CD4-positive, alpha-beta T cell treated with Interferon alpha-2 for 1 hour (primary cell): ENCODE data around the gene LRRC14B.
A peak's percentile ranks its signal among the peaks of the same experiment; 100 is the strongest.

Source experiments
- DNase-seq, 2 donors: peaks; one replicate each; pipeline ENCODE4 v3.0.0-alpha.2; 2020 to 2022

Gene LRRC14B

DNA sequence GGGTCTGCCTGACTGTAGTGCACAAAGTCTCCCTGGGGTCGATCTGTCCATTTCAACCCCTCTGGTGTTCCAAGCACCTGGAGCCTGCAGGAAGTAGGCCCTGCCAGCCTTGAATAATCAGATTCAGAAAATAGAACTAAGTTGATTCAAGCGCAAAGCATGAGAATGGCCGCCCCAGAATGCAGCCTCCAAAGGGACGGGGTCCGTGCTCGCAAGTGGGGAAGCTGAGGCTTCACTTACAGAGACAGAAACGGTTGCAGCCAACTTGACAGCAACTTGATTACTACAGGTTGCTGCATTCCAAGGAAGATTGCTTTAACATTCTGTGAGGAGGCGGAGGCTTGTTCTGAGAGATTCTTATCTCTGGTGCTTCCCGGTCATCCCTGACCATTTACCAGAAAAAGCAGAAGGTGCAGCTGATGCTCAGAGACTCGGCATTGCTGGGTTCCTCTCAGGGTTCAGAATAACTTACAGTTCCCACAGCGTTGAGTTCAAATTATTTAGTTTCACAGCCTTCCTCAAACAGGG, 14.9 kb upstream of the LRRC14B start:
- DNase-seq = no peak

DNA sequence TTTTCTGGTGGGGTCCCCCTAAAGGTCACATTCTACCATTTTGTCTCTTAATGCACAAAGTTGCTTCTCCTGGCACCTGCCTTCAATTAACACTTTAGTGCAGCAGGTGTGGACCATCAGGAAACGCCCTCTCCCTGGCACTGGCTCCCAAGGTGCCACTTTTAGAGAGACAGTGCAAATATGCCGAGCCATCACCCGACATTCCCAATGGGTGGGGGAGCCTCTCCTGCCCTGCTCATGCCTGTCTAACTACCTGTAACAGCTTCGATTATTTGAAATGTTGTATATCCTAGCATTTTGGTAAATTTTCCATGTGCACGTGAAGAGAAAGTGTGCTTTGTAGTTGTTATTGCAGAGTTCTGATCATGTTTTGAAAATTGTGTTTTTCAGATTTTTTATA, 13.2 kb upstream of the LRRC14B start:
- no peak for DNase-seq

DNA sequence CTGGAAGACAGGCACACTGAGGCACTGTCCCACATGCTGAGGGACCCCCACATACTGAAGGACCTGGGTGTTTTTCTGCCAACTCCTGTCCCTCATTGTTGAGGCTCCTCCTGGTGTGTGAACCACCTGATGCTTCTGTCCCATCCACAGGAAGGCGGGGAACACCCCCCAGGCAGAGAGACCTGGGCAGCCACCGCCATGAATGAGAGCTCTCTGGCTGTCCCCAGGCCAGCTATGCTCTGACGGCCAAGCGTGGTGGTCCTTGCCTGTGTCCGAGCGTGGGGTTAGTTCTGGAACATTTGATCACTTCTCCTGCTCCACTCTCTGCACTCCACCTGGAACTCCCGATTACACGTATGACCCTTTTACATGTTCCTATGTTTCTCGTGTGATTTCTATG, 11.9 kb upstream of the LRRC14B start:
- no peak for DNase-seq

DNA sequence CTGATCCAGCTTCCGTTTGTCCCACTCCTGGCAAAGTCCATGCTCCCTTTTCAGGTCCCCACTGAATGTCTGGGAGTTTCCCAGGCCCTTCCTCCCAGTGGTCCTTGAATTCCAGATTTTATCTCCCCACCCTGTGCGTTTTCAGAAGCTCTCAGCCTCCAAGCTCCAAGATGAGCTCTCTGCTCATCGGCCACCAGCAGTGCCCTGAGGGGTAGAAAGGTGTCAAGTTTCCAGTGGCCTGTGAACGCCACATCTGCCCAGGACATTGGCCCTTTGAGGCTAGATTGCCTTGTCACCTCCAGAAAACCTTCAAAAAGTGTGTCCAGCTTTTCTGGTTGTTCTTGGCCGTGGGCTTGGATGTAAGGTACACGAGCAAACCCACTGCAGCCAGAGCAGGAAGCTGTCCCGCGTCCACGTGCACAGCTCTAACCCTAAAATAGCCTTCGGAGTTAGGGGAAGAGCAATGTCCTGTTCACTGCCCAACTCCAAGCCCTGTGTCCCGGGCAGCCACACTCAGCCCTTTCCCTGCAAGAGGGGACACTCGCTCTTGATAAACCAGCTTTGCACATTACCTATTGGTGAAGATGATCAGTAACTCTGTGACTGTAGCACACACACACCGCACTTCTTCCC, 10.9 kb upstream of the LRRC14B start:
- DNase-seq = no peak

DNA sequence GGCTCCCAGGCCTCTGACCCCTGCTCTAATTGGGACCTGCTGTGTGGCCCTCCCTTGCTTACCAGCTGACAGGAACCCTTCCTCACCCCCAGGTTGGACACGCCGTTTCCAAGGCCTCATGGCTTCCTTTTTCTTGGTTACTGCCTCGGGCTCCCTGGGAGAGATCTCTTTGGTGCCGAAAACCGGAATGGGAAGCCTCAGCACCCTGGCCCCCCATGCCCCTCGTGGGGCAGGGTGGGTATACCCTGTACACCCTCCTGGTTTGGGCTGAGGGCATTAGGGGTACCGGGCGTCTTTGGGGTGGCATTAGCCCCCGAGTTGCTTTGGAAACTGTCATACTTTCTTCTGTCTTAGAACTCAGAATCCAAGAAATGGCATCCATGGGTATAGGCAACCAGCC, 10.1 kb upstream of the LRRC14B start:
- no peak for DNase-seq

DNA sequence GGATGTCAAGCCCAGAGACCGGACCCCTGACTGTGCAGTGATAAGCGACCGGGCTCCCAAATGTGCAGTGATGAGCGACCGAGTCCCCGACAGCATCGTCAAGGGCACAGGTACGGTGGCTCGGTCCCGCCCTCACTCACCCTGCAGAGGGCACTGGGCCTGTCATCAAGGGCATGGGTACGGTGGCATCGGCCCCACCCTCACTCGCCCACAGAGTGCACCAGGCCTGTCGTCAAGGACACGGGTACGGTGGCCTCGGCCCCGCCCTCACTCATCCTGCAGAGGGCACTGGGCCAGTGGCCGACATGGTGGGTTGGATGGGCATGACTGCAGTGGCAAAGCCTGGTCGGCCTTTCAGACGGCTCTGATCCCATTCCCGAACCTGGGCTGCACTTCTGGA, 9.7 kb upstream of the LRRC14B start:
- DNase-seq = no peak

DNA sequence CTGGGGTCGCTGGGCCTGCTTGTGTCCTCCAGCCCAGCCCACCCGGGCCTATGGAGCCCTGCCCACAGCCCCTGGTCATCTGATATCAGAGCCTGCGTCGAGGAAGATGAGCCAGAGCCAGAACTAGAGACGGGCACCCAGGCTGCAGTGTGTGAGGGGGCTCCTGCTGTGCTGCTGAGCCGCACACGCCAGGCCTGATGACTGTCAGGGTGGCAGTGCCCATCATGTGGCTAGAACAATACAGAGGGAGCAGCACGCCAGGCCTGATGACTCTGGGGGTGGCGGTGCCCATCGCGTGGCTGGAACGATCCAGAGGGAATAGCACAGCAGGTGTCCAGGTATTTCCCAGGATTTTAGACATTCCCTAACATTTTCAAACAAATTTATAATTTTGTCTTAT, 9.2 kb upstream of the LRRC14B start:
- no peak for DNase-seq

DNA sequence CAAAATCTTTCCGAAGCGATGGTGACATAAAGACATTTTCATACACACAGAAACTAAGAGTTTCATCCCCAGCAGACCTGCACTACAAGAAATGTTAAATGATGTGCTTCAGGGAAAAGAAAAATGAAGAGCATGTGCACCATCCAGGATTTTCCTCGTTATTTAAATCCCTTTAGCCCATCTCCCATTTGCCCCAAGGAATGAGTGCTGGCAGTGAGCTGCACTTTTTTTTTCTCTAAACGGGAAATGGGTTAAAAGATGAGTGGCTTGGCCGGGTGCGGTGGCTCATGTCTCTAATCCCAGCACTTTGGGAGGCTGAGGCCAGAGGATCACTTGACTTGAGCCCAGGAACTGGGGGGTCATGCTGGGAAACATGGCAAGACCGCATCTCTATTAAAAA, 6.8 kb upstream of the LRRC14B start:
- no peak for DNase-seq

DNA sequence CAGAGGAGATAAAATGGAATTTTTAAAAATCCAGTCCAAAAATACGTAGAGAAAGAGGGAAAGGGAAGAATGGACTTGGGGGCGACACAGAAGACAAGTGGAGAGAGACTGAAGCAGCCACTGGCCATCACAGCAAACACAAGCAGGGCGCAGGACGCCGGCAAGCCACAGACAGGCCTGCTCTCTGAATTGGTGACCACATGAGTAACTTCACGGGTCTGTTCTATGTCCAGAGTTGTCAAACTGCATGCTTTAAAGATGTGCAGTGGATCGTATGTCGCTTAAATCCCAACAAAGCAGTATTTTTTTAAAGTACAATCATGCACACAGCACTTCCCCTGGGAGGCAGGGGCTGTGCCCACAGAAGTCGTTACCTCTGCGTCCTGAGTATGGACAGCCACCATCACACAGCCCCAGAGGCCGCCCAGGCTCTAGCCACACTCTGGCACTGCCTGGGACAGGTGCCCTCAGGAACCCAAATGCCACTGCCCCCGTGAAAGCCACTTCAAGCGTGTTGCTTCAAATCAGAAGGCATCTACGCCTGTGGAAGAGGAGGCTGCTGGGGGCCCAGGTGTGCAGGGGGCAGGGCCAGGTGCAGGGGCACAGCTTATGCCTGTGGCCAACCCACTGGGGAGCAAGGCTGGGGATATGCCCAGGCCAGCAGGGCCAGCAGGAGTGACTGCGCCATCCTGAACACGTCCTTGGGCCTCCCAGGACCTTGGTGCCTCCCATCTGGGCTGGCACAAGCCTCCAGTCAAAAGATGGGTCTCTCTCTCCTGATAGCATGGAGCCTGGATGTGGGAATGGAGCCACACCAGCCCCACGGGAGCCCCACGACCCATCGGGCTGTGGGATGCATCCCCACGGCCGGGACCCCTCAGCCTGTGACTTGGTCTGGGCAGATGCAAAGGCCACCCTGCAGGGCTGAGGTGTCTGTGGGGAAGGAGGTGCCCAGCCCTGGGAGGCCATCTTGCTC, 5.9 kb upstream of the LRRC14B start:
- DNase-seq = no peak

DNA sequence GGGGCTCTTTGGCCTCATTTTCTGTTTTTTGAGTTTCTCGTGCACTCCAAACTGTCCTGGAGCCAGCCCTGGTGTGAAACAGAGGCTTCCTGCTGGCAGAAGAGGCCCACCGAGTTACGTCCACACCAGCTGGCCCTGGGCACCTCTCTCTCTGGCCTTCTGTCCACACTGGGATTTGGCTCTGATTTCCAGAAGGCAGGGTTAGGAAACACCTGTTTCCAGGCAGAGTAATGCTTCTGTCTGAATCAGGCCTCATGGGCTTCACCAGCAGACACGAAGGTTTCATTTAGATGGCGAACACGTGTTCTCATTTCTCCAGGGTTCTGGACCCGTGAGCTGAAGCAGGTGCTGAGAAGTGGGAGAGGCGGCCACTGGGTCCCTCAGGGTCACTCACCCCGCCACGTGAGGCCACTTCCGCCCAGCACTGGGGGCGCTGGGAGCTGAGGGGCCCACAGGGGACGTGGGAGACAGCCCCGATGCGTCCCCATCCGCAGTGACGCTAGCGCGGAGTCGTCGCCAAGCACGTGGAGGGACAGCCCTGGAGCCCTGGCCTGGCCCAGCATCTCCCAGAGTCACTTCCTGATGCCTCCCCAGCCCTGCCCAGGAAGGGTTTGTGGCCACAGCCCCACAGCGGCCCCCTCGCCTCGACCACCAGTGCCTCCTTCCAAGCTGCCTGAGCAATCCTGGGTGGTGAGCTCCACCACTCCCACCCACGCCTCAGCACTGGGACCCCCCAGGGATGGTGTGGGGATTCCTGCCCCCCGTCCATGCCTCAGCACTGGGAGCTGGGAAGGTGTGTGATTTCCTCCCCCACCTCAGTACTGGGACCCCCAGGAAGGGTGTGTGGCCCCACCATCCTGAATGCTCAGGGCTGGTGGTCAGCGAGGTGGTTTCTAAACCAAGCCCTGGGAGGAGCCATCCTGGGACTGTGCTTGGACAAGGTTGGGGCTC, 4.9 kb upstream of the LRRC14B start:
- no peak for DNase-seq

DNA sequence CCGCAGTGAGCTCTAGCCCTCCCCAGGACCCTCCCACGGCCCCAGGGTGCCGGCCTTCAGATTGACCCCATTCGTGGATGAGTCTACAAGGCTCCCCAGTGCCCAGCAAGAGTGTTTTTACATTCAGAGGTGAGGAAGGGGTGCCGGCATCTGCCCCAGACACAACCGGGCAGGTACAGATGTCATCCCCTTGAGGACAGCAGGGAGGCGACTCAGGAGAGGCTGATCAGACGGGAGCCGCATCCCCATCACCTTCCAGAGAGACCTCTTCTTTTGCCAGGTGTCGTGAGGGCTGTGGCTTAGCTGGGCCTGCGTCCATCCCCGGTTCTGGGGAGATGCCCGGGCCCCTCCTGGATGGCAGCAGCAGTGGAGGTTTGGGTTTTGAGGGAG, 4.3 kb upstream of the LRRC14B start:
- DNase-seq = no peak

DNA sequence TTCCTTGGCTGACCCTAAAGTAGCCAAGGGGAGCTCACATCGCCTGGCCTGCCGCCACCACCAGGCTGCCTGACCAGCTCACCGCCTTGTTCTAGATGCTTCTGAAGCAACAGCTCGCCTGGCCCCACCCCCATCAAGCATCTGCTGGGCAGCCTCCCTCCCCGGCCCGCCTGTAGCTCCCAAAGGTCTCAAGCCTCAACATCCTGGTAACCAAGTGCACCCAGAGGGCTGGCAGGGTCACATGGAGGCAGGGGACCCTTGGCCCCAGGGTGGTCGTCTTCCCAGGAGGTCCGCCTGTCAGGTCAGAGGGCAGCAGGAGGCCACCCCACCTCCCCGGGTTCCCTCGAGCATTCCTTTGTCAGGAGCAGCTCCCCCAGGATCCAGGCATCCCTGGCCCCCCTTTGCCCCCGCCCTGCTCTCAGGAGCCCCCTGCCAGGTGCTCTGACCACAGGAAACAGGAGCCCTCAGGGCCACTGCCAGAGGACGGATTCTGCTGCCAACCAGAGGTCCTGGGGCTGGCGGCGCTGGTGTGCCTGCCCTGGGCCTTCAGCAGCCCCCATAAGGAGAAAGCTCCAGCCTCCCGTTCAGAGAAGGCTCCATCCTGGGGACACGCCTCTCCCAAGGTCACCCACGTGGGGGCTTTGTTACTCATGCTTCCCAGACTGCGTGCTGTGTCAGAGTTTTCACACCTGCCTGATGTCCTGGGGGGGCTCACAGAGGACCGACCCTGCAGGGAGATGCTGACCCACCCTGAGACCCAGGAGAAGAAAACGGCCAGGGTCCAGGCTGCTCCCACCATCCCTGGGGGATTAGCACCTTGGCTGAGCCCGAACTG, 3.5 kb upstream of the LRRC14B start:
- no peak for DNase-seq

DNA sequence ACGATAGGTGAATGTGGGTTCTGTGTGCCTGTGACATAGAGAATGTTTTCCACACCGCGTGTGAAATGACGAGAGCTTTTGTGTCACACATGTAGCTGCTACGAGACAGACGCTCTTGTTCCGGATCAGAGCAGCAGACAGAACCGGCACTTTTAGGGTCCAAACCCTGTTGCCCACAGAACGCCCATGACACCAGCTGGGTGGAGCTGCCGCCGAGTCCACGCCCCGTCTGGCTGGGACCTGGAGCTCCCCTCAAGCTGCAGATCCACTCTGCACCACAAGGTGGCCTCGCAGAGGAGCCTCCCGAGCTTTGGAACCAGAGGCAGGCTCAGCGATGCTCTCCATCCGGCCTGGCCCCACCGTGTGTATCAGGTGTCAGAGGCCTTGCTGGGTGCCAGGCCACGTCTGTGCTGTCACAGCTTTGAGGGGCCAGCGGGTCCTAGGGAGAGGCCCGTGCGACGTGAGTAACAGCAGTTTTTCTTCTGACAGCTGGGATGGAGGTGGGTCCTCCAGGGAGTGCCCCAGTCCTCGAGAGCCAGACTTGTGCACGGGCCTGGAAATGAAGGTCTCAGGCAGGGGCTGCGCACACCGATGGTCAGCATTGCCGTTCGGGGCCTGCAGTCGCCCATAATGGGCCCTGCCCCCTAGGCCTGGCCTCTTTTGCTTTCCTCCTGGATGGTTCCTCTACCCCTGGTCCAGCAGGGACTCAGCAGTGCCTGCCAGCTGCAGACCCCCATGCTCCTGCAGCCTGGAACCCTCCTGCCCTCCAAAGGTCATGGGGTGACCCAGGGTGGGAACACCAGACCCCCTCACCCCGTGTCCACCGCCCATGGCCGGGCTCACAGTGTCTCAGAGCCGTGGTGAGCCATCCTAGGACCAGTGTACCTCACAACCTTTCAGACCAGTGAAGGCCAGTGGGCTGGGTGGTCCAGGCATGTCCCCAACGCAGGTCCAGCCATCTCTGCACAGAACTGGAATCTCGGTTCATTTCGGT, 2.5 kb upstream of the LRRC14B start:
- peak; percentile 83 to 88 for DNase-seq

DNA sequence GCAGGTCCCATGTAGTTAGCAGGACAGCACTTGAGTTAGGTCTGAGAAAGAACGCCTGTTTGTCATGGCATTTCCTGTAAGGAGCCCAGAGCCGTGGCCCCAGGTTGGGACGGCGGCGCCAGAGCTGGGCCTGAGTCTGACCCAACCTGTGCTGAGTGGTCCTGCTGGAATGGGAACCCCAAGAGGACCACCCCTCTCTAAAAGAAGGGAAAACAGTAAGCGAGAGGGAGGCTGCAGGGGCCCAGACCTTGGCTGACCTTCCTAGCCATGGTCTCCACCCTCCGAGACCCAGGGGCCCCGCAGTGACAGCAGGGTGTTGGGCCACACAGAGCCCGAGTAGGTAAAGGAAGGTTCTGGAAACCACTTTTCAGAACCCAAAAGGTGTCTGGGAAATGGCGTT, 1.8 kb upstream of the LRRC14B start:
- DNase-seq = no peak

DNA sequence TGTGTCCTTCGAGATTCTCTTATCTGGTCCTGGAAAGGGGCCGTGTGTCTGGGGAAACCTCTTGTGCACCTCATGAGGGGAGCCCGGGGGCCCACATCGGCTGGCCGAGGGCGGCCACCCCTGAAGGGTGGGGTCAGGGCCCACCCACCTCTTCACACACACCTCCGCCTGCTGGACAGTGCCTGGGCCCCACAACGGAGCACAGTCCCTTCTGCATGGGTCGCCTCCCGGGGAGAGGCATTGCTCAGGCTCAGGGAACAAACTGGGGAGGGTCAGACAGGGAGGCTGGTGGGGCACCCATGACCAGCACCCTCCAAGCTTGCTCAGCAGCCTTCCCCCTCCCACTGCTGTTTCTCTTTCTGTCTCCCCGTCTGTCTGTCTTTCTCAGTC, 1.3 kb upstream of the LRRC14B start:
- no peak for DNase-seq

DNA sequence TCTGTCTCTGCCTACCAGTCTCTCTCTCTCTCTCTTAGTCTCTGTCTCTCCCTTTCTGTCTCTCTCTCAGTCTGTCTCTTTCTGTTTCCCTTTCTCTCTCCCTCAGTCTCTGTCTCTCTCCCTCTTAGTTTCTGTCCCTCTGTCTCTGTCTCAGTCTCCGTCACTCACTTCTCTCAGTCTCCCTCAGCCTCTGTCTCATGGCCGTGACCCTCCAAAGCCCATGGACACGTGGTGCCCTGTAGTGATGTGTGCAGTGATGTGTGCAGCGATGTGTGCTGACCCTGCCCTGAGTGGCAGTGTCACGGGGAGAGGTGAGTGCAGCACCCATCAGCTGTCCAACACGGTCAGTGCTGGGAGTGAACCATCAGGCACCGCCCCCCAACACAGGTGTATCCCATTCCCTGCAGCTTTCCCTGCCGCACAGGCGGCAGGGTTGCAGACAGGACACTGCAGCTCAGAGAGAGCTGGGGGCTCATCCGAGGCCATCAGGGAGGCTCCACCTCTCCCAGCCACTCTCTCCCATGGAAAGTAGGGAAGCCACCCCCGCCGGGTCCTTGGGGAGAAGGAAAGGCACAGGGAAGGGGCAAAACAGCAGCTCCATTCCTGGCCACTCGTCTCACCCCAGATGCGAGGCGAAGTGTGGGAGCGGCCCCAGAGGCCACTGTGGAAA, 794 bp upstream of the LRRC14B start:
- DNase-seq = no peak

DNA sequence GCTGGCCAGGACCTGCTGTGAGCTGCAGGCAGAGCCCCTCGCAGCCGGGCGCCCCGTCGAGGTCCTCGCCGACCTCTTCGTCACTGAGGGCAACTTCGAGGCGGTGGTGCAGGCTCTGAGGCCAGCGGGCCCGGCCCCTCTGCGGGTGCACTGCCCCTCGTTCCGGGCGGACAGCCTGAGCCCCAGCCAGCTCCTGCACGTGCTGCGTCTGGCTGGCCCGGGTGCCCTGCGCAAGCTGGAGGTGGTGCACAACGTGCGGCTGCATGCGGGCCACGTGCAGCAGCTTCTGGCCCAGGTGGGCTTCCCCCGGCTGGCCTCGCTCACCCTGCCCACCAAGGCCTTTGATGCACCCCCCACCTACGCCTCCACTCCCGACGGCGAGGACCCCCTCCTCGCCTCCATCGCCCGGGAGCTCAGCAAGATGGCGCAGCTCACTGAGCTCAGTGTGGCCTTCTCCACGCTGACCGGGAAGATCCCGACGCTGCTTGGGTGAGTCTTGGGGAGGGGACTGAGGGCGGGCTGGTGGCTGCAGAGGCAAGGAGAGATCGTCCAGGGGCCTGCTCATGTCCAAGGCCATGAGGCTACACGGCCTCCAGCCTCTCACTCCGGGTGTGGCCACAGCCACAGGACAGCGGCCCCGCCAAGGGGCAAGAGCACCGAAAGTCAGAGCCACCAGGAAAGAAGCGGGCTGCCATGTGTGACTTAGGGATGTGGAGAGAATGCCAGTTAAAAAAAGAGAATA, 825 bp downstream of the LRRC14B start:
- no peak for DNase-seq

DNA sequence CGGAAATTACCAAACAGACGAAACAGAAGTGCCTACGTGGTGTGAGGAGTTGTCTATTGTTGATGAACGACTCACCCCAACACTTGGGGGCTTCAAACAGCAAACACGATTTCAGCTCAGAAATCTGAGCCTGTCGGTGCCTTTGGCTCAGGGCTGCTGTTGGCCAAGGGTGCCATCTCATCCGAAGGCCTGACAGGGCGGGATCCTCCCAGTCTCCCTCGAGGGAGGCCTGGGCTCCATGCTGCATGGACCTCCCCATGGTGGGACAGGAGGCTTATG, 1.3 kb downstream of the LRRC14B start:
- no peak for DNase-seq

DNA sequence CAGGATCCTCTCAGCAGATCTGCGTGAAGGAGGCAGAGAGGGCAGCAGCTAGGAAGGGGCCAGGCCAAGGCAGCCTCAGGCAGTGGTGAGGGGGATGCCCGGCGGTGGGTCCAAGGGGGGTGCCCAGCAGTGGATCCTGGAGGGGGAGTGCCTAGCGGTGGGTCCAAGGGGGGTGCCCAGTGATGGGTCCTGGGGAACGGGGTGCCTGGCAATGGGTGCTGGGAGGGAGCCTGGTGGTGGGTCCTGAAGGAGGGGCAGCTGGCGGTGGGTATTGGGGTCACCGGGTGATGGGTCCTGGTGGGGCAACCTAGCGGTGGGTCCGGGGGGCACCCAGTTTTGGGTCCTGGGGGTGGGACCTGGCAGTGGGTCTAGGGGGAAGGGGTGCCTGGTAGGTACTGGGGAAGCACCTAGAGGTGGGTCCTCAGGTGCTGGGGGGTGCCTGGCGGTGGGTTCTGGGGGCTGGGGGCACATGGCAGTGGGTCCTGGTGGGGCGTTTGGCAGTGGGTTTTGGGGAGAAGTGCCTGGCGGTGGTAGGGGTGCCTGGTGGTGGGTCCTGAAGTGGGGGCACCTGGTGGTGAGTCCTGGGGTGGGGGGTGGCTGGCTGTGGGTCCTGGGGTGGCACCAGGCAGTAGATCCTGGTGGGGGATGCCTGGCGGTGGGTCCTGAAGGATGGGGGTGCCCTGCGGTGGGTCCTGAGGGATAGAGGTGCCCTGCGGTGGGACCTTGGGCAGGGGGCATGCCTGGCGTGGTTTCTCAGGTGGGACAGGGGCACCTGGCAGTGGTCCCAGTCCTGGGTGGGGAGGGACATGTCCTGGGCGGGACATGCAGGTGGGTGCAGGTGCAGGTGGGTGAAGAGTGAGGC, 1.9 kb downstream of the LRRC14B start:
- no peak for DNase-seq
